CD4-positive, alpha-beta T cell treated with Interleukin-15 for 4 hours (primary cell): ENCODE data around the gene ACAP3.
"Not testable (repeated sequence)": the region's sequence is repeated elsewhere in the genome, so short reads cannot be mapped to it uniquely, and the experiment has no call there.

Experiments
- DNase-seq: peaks from one replicate; pipeline ENCODE4 v3.0.0-alpha.2; 2020; ENCODE audit warnings: low spot score

Gene ACAP3

GRCh38 chr1:1330366-1331067, 22.8 kb upstream of the ACAP3 start:
- DNase-seq = no peak

- DNase-seq = no peak
These were observed 21.8 kb upstream of the ACAP3 start for GRCh38 chr1:1329304-1330210.

DNA sequence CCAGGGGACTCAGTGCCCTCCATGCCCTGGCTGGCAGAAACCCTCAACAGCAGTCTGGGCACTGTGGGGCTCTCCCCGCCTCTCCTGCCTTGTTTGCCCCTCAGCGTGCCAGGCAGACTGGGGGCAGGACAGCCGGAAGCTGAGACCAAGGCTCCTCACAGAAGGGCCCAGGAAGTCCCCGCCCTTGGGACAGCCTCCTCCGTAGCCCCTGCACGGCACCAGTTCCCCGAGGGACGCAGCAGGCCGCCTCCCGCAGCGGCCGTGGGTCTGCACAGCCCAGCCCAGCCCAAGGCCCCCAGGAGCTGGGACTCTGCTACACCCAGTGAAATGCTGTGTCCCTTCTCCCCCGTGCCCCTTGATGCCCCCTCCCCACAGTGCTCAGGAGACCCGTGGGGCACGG, 20.5 kb upstream of the ACAP3 start:
- DNase-seq = no peak

DNA sequence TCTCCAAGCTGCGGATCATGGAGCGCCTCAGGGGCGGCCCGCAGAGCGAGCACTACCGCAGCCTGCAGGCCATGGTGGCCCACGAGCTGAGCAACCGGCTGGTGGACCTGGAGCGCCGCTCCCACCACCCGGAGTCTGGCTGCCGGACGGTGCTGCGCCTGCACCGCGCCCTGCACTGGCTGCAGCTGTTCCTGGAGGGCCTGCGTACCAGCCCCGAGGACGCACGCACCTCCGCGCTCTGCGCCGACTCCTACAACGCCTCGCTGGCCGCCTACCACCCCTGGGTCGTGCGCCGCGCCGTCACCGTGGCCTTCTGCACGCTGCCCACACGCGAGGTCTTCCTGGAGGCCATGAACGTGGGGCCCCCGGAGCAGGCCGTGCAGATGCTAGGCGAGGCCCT, 19.6 kb upstream of the ACAP3 start:
- DNase-seq = no peak

DNA sequence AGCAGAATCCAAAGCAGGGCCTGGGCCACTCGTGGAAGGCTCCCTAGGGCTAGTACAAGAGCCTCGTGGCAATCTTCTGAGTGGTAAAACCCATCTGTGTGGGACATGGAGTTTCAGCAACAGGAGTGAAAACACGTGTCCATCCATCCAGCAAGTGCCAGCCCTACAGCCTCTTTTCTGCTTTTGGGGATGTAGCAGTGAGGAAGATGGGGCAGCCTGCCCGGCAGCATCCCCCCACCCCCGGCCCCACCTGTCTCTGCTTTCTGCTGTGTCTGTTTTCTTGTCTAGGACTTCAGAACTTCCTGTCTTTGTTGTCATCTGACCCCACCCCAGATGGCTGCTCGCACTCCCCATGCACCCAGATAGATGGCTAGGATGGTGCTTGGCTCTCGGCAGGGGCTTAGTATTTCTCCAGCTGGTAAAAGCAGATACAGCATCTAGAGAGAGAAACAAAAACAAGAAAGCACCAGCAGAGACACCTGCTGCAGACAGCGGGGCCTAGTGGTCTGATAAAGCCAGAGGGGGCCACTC, 18.4 kb upstream of the ACAP3 start:
- no peak for DNase-seq

DNA sequence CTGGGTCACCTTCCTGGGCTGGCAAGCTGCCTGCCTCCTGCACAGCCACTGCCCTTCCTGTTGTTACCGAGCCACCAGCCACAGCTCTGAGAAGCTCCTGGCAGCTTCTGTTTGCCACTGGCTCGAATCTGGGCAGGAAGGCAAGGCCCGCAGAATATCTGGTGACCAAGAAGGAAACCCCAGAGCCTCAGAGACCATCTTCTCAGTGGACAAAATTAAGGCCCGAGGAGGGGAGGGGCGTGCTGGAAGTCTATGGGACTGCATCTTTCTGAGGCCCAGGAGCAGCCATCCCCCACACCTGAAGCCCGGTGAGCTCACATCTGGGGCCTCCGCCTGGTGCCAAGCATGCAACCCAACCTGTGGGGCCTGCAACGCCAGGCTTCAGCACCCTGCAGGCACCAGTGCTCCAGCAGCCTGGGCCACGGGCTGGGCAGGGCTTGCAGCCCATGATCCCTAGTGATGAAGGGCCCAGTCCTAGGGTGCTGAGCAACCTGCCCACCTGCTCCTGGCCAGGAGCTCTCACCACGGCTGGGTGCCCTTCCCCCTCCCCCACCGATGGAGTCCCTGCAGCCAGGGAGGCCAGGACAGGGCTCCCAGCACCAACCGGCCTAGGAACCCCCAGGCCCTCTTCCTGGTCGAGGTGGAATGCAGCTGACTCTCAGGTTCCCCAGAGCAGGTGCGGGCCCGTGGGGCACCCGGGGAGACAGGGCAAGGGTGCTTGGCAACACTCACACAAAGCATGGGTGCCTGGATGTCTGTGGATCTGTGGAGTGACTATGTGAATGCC, 17.8 kb upstream of the ACAP3 start:
- DNase-seq = no peak

DNA sequence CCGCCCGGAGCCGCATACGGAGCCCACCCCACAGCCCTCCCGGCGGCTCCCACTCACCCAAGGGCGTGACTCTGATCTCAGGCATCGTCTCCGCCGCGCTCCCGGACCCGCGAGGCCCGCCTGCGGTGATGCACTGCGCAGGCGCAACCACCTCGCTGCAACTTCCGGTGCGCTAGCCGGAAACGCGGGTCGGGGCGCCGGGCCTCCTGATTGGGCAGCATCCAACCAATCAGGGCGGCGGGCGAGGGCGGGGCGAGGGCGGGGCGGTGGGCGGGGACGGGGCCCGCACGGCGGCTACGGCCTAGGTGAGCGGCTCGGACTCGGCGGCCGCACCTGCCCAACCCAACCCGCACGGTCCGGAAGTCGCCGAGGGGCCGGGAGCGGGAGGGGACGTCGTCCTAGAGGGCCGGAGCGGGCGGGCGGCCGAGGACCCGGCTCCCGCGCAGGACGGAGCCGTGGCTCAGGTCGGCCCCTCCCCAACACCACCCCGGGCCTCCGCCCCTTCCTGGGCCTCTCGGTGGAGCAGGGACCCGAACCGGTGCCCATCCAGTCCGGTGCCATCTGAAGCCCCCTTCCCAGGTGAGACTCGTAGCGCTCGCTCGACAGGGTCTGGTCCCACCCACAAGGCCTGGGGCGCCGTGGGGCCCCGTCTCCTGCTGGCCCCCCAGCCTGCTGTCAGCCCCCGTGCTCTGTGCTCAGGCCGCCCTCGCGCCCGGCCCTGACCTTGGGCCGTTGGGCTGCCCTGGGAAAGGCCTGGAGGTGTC, 17.0 kb upstream of the ACAP3 start, which contains the start of the genes CPTP and INTS11:
CPTP (plus strand) TSS at position 279 of the 764 bp plus-strand sequence. CDS start 2,109 bp downstream, outside the sequence.
INTS11 (minus strand) TSS at position 137 of the 764 bp plus-strand sequence; CDS start at position 85, 52 bp downstream.
- peak; percentile 95 for DNase-seq

DNA sequence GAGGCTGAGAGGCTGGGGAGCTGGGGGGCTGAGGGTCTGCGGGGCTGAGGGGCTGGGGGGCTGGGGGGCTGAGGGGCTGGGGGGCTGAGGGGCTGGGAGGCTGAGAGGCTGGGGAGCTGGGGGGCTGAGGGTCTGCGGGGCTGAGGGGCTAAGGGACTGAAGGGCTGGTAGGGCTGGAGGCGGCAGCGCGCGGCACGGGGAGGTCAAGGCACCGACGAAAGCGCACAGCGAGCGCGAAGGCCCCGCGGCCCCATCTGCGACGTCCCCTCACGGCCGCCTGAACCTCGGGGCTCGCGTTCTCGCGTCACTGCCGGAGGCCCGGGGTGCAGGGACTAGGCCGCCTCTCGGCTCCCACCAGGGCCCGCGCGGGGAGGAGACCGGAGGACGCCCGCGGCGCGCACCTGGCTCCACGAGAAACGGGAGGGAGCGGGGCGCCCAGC, 16.4 kb upstream of the ACAP3 start:
- DNase-seq = no peak

- no peak for DNase-seq
These were observed 15.2 kb upstream of the ACAP3 start for GRCh38 chr1:1322952-1323351.

DNA sequence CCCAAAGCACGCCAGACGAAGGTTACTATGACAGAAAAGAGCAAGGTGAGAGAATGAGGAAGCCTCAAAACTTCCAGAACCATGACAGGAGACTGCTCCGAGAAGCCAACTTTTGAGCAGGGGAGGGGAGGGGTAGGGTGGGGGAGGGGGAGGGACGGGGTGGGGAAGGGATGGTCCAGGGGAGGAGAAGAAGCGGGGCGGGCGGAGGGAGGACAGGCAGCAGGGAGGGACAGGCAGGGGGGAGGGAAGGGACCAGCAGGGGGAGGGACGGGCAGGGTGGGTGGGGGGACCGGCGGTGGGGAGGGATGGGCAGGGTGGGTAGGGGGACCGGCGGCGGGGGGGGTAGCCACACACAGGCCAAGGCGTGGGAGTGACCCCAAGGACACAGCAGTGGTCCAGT, 14.7 kb upstream of the ACAP3 start:
- DNase-seq = no peak

GRCh38 chr1:1321477-1321876, 13.7 kb upstream of the ACAP3 start:
- no peak for DNase-seq

DNA sequence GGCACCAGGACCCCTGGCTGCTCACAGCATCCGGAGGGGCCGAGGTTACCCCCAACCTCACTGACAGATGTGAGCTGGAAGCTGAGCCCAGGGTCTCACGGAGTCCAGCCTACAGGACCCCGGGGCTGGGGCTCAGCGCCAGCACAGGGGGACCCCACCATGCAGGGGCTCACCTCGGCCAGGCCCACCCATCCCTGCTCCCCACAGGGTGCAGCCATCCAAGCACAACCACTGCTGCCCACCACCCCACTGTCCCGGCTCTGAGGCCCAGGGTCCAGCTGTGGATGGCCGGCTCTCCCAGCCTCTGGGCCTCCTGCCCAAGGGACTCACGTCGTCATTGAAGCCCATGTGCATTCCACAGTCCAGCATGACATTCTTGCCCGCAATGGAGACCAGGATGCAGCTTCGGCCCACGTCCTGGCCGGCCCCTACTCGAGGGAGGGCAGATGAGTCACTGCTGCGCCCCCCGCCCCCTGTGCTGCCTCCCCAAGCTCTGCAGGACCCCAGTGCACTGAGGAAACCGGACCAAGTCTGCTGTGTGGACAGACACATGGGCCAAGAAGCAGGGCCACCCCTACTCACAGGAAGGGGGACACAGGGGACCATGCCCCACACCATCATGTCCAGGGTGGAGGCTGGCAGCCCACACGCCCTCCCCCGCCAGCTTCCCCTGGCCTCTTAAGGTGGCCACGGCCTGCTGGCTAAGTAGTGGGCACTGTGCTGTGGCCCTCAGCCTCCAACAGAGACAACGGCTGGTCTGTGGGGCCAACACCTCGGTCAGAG, 13.1 kb upstream of the ACAP3 start:
- no peak for DNase-seq

GRCh38 chr1:1319646-1319941, 11.9 kb upstream of the ACAP3 start:
- no peak for DNase-seq

- no peak for DNase-seq
These were observed 11.3 kb upstream of the ACAP3 start for GRCh38 chr1:1318777-1319645.

- no peak for DNase-seq
These were observed 10.5 kb upstream of the ACAP3 start for GRCh38 chr1:1318131-1318652.

- no peak for DNase-seq
These were observed 9.7 kb upstream of the ACAP3 start for GRCh38 chr1:1317420-1317819.

DNA sequence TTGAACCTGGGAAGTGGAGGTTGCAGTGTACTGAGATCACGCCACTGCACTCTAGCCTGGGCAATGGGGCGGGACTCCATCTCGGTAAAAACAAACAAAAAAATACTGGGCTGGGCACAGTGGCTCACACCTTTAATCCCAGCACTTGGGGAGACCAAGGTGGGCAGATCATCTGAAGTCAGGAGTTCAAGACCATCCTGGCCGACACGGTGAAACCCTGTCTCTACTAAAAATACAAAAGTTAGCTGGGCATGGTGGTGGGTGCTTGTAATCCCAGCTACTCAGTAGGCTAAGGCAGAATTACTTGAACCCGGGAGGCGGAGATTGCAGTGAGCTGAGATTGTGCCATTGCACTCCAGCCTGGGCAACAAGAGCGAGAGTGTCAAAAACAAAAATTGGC, 8.5 kb upstream of the ACAP3 start:
- not testable (repeated sequence) for DNase-seq

- no peak for DNase-seq
These were observed 7.8 kb upstream of the ACAP3 start for GRCh38 chr1:1315435-1315954.

GRCh38 chr1:1314678-1315335, 7.1 kb upstream of the ACAP3 start:
- no peak for DNase-seq
